ENCODE results near the gene NFKBIZ.
"Not testable (repeated sequence)": the region's sequence is repeated elsewhere in the genome, so short reads cannot be mapped to it uniquely, and the experiment has no call there.

Gene NFKBIZ

DNA sequence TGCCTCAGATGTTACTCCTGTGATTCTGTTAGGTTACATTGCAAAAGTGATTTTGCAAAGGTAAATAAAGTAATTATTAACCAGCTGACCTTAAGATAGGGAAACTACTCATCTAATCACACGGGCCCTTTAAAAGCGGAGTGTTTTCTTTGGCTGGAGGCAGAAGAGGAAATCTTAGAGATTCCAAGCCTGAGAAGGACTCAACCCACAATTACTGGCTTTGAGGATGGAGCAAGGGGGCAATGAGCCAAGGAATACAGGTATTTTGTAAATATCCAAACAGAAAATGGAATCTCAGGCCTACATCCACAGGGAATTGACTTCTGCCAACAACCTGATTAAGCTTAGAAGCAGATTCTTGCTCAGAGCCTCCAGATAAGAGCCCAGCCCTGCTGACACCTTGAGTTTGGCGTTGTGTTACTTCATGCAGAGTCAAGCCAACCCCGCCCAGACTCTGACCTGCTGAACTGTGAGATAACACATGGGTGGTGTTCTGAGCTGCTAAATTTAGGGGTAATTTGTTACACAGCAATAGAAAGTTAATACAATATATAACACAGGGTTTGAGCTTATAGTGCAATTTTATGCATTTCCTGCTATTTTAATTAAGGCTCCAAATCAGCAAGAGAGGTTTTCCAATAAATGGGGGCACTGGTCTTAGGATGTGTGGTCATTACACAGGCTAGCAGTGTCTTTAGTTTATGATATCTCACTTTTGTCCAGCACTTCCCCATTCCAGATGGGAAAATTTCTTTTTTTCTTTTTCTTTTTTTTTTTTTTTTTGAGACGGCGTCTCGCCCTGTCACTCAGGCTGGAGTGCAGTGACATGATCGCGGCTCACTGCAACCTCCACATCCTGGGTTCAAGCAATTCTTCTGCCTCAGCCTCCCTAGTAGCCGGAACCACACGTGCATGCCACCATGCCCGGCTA is 19.5 kb downstream of the NFKBIZ start:
- no peak for DNase-seq (ENCODE audit: low read depth in 1 of 2, low spot score in 1 of 2)

DNA sequence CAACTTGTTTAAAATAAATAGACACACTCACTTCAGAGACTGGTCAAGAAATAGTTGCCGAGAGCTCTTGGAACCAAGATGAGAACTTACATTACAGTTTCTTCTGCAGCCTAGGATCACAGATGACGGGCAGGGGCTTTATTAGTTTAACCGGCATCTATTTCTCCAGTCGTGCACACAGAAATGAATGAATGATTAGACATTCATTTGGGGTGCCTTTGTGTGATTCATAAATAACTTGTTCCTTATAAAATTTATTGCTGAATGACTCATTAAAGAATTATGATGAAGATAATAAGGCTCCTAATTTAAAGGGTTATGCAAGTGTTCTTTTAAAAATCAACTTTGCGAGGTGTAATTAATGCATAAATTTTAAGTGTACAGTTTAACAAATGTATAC is 20.8 kb downstream of the NFKBIZ start:
- DNase-seq (ENCODE audit: low read depth in 1 of 2, low spot score in 1 of 2): no peak

GRCh38 chr3:101873619-101874018 is 24.3 kb downstream of the NFKBIZ start:
- DNase-seq (ENCODE audit: low read depth in 1 of 2, low spot score in 1 of 2): no peak

- no peak for DNase-seq (ENCODE audit: low read depth in 1 of 2, low spot score in 1 of 2)
Measured at GRCh38 chr3:101876142-101876541, 26.8 kb downstream of the NFKBIZ start.

DNA sequence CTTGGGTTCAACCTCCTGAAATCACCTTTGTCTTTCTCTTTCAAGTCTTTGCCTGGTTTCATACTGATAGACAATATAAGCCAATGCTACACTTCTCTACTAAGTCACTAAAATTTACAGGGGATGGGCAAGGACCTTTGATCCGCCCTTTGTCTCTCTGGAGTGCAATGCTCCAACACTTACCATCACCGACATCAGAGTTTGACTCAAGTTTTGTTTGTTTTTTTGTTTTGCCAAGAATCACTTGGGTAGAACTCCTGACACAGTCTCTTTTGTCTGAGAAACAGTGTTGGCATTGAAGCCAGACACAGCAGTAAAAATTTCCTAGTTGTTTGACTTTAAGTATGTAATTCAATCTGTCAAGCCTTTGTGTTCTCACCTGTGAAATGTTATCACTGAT is 29.3 kb downstream of the NFKBIZ start:
- no peak for DNase-seq (ENCODE audit: low read depth in 1 of 2, low spot score in 1 of 2)

- DNase-seq (ENCODE audit: low read depth in 1 of 2, low spot score in 1 of 2): no peak
Measured at GRCh38 chr3:101879102-101879501, 29.8 kb downstream of the NFKBIZ start.

DNA sequence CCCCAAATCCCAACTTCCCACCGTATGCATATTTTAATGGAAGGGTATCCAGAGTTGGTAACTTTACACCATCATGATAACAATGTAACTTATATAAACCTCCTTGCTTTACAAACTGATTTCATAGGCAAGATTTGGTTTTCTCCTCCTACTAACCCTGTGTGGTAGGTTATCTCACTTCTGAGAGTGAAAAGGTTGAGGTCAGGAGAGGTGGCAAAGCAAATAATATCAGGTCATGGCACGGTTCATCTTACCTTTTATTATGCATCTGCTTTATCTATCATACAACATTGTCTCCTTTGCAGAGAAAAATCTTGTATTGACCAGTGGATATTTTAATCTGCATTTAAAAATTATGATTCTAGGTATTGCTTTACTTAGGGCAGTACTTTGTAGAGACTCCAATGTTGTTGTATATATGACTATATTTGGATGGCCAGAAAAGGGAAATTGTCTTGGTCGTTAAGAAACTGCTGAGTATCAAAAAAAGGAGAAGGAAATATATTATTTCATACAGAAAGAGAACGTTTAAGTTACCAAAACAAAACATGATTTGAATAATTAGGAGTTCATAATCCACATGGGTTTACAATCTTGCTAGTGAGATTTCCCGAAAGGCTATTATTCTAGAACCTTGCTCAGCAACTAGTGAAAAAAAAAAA is 30.4 kb downstream of the NFKBIZ start:
- DNase-seq (ENCODE audit: low read depth in 1 of 2, low spot score in 1 of 2): no peak

DNA sequence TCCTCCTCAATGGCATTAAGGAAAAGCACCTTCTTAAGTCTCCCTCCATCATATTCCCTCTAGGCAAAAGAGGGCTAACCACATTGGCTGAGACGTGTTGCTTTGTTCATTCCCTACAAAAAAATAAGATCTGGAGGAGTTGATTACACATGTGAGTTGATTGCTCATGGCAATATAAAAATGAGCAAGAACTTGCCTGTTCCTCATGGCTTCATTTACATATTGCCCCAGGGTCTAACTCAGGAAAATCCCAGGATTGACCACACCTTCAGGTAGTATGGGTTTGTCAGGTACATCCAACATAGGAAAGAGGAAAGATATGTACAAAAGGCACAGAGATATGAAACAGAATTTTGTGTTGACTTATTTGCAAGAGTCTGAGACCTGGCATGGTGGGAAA is 35.5 kb downstream of the NFKBIZ start:
- no peak for DNase-seq (ENCODE audit: low read depth in 1 of 2, low spot score in 1 of 2)

DNA sequence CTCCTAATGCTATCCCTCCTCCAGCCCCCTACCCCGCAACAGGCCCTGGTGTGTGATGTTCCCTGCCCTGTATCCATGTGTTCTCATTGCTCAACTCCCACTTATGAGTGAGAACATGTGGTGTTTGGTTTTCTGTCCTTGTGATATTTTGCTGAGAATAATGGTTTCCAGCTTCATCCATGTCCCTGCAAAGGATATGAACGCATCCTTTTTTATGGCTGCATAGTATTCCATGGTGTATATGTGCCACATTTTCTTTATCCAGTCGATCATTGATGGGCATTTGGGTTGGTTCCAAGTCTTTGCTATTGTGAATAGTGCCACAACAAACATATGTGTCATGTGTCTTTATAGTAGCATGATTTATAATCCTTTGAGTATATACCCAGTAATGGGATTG is 36.3 kb downstream of the NFKBIZ start:
- not testable (repeated sequence) for DNase-seq (ENCODE audit: low read depth in 1 of 2, low spot score in 1 of 2)

DNA sequence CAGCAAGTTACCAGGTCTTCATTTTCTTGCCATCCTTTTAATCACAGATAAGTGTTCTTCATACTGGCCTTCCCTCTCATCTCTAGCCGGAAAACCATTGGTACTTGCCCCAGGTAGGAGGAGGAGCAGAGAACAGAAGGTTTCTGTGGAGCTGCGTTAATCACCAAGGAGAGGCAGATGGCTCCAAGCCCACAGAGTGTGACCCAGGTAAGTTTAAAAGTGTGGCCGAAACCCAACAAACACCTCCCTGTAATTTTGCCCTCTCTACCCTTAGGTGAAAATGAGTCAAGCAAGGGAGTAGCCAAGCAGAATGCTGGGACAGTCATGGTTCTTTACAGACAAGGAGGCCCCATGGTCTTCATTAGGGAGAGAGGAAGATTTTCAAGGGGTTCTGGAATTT is 37.3 kb downstream of the NFKBIZ start:
- no peak for DNase-seq (ENCODE audit: low read depth in 1 of 2, low spot score in 1 of 2)

- DNase-seq (ENCODE audit: low read depth in 1 of 2, low spot score in 1 of 2): no peak
Measured at GRCh38 chr3:101888653-101889052, 39.3 kb downstream of the NFKBIZ start.

DNA sequence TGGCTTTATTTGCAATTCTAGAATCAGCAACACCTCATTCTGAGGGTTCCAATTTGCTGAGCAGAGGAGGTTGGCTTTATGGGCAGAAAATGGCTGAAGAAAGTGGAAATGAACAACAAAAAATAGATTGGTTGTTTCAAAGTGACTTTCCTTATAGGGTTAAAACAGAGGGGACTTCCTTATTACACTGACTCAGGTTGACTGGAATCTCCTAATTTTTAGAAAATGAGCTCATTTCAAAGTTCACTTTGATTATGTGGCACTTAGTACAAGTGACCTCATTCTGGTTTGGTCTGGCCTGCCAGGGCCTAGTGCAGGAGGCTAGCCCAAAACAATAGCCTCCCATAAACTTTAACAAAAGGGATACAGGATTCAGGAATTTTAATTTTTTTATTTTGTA is 41.4 kb downstream of the NFKBIZ start:
- DNase-seq (ENCODE audit: low read depth in 1 of 2, low spot score in 1 of 2): no peak

DNA sequence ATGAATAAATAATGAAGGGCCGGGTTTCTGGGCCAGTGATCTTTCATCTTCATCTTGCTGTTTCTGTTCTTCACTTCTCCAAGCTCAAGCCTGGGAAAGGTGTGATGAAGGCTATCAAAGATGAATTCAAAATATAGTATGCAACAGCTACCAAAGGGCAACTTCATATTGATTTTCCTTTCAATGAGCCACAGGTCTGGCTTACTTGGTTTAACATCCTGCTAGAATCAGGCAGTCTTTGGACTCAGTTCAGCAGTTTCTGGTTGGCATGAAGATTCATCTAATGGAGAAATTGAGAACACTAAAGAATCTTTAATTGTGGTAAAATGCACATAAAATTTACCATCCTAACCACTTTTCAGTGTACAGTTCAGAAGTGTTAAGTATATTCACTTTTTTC is 43.3 kb downstream of the NFKBIZ start:
- DNase-seq (ENCODE audit: low read depth in 1 of 2, low spot score in 1 of 2): no peak

- DNase-seq (ENCODE audit: low read depth in 1 of 2, low spot score in 1 of 2): no peak
Measured at GRCh38 chr3:101896083-101896757, 46.9 kb downstream of the NFKBIZ start.

DNA sequence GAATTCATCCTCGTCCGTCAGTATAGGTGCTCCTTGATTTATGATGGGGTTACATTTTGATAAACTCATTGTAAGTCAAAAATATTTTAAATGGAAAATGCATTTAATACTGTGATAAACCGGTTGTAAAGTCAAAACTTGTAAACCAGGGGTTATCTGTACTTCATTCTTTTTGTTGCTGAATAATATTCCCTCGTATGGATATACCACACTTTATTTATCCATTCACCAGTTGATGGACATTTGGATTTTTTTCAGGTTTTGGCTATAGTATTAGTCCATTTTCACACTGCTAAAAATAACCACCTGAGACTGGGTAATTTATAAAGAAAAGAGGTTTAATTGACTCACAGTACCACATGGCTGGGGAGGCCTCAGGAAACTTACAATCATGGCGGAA is 47.7 kb downstream of the NFKBIZ start:
- DNase-seq (ENCODE audit: low read depth in 1 of 2, low spot score in 1 of 2): no peak

DNA sequence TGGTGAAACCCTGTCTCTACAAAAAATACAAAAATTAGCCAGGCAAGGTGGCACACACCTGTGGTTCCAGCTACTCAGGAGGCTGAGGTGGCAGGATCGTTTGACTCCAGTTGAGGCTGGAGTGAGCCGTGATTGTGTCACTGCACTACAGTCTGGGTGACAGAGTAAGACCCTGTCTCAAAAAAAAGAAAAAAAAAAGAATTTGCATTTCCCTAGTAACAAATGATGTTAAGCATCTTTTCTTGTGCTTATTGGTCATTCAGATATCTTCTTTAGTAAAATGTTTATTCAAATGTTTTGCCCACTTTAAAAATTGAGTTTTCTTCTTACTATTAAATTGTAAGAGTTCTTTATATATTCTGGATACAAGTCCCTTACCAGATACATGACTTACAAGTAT is 48.7 kb downstream of the NFKBIZ start:
- no peak for DNase-seq (ENCODE audit: low read depth in 1 of 2, low spot score in 1 of 2)

GRCh38 chr3:101898752-101899169 is 49.4 kb downstream of the NFKBIZ start:
- DNase-seq (ENCODE audit: low read depth in 1 of 2, low spot score in 1 of 2): no peak

- no peak for DNase-seq (ENCODE audit: low read depth in 1 of 2, low spot score in 1 of 2)
Measured at GRCh38 chr3:101900316-101900715, 51.0 kb downstream of the NFKBIZ start.

- no peak for DNase-seq (ENCODE audit: low read depth in 1 of 2, low spot score in 1 of 2)
Measured at GRCh38 chr3:101900736-101901135, 51.4 kb downstream of the NFKBIZ start.

- DNase-seq (ENCODE audit: low read depth in 1 of 2, low spot score in 1 of 2): peak in 1 of 2 donors; percentile 4
Measured at GRCh38 chr3:101902041-101902440, 52.7 kb downstream of the NFKBIZ start.

- DNase-seq (ENCODE audit: low read depth in 1 of 2, low spot score in 1 of 2): no peak
Measured at GRCh38 chr3:101903451-101903871, 54.1 kb downstream of the NFKBIZ start.

- DNase-seq (ENCODE audit: low read depth in 1 of 2, low spot score in 1 of 2): not testable (repeated sequence)
Measured at GRCh38 chr3:101905573-101905972, 56.3 kb downstream of the NFKBIZ start.

Measured in activated CD4-positive, alpha-beta T cell treated with anti-CD3 and anti-CD28 coated beads, Interleukin-2, amount 50 U/mL, for 24 hours (primary cell).